Epithelial cell of proximal tubule (primary cell): ENCODE measurements around the gene SAXO1. TPM values are rescaled to one million over a fixed set of nuclear protein-coding genes. Genes with fewer than 3 reads are reported as not detected.
"Not testable (repeated sequence)": the region's sequence is repeated elsewhere in the genome, so short reads cannot be mapped to it uniquely, and the experiment has no call there.

Experiments
- DNase-seq: peaks from one replicate; pipeline ENCODE4 v3.0.0-alpha.2; 2011; ENCODE audit warnings: low read depth
- H3K4me3 ChIP-seq: 2 replicates; pipeline ENCODE4 v1.5.1; 2011; ENCODE audit warnings: low read depth, mild to moderate bottlenecking, low read length
- total RNA-seq: library from RNA; depleted of rRNA; stranded (reverse); fragments of >200 nt; gene quantifications from 2 replicates; pipeline ENCODE4 v1.2.3, GENCODE V29; 2015
- TF ChIP-seq, protein P1 (sequence below): conservative IDR thresholded peaks from 2 replicates; pipeline ENCODE4 v1.5.1; 2012; ENCODE audit warnings: low read depth, mild to moderate bottlenecking, low read length

SAXO1 gene
- total RNA-seq, 1 donor from 2014 or later, result not detected

DNA sequence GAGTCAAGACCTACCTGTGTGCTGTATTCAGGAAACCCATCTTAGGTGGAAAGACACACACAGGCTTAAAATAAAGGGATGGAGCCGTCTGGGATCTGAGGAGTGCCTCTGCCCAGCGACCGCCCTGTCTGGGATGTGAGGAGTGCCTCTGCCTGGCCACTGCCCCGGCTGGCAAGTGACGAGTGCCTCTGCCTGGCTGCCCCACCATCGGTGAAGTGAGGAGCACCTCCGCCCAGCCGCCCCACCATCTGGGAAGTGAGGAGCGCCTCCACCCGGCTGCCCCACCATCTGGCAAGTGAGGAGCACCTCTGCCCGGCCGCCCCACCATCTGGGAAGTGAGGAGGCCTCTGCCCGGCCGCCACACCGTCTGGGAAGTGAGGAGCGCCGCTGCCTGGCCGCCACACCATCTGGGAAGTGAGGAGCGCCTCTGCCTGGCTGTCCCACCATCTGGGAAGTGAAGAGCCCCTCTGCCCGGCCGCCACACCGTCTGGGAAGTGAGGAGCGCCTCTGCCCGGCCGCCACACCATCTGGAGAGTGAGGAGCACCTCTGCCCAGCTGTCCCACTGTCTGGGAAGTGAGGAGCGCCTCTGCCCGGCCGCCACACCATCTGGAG lies 33.7 kb downstream of the SAXO1 start:
- no peak for DNase-seq
- no peak overlapping the region for H3K4me3 ChIP-seq
- TF ChIP-seq, protein P1, sequence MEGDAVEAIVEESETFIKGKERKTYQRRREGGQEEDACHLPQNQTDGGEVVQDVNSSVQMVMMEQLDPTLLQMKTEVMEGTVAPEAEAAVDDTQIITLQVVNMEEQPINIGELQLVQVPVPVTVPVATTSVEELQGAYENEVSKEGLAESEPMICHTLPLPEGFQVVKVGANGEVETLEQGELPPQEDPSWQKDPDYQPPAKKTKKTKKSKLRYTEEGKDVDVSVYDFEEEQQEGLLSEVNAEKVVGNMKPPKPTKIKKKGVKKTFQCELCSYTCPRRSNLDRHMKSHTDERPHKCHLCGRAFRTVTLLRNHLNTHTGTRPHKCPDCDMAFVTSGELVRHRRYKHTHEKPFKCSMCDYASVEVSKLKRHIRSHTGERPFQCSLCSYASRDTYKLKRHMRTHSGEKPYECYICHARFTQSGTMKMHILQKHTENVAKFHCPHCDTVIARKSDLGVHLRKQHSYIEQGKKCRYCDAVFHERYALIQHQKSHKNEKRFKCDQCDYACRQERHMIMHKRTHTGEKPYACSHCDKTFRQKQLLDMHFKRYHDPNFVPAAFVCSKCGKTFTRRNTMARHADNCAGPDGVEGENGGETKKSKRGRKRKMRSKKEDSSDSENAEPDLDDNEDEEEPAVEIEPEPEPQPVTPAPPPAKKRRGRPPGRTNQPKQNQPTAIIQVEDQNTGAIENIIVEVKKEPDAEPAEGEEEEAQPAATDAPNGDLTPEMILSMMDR, result no peak

GRCh38 chr9:18997151-18997550 lies 35.9 kb downstream of the SAXO1 start:
- no peak overlapping the region for H3K4me3 ChIP-seq
- no peak for DNase-seq
- TF ChIP-seq, protein P1, result no peak

DNA sequence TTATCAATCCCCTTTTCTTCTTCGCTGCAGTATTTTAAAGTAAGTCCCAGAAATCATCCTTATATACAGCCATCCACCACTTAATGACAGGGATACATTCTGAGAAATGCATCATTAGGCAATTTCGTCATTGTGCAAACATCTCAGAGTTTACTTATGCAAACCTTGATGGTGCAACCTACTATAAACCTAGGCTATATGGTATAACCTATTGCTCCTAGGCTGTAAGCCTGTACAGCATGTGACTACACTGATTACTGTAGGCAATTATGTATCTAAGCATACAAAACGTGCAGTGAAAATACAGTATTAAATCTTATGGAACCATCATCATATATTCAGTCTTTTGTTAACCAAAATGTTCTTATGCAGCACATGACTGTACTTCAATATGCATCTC lies 36.8 kb downstream of the SAXO1 start:
- no peak overlapping the region for H3K4me3 ChIP-seq
- TF ChIP-seq, protein P1, result no peak
- no peak for DNase-seq

GRCh38 chr9:18994263-18994916 lies 38.6 kb downstream of the SAXO1 start:
- H3K4me3 ChIP-seq, result no peak overlapping the region
- no peak for DNase-seq
- TF ChIP-seq, protein P1, result no peak

GRCh38 chr9:18991197-18991596 lies 41.8 kb downstream of the SAXO1 start:
- not testable (repeated sequence) for H3K4me3 ChIP-seq, DNase-seq

GRCh38 chr9:18990494-18990893 lies 42.5 kb downstream of the SAXO1 start:
- H3K4me3 ChIP-seq, result no peak overlapping the region
- TF ChIP-seq, protein P1, result no peak
- DNase-seq, result no peak

DNA sequence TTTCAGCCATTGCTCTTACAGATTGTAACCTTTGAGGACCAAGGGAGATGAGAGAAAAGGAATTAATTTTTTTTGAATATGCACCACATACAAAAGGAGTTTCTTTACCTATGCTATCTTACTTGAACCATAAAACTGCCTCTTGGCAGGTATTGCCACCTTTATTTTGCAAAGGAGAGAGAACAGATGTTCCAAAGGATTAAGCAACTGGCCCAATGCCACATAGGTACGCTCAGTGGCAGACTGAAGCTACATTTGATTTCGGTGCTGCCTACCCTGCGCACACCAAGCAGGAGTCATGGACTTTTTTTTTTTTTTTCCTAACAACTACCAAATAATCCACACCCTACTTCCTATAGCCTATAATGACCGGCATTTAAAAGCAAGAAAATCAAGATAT lies 43.1 kb downstream of the SAXO1 start:
- no peak for DNase-seq
- H3K4me3 ChIP-seq, result no peak overlapping the region
- TF ChIP-seq, protein P1, result no peak
